Caco-2 (cell line): ENCODE measurements around the gene TJAP1. TPM values are rescaled to one million over a fixed set of nuclear protein-coding genes. Genes with fewer than 3 reads are reported as not detected.

Source experiments
- BruUV-seq: library from RNA; stranded (reverse); fragments of 400-500 nt; replicated peaks from 2 replicates; lab custom pipeline; 2021; lab: Mats Ljungman, UMichigan
- CTCF ChIA-PET: fragments of 300-600 bp; sonication (Branson Sonifier 250); formaldehyde crosslinking; loops from one replicate; lab custom pipeline; 2022; ENCODE audit warnings: antibody characterized with exemption; lab: Charles Lee
- POLR2A ChIA-PET: fragments of 300-600 bp; sonication (Branson Sonifier 250); formaldehyde crosslinking; loops from one replicate; lab custom pipeline; 2022; ENCODE audit warnings: antibody characterized with exemption; lab: Charles Lee
- DNase-seq, 2 experiments: peaks; one replicate each; pipeline versions ENCODE4 v3.0.0 to v3.0.0-alpha.2; 2020 to 2022
- H3K27me3 ChIP-seq: replicated peaks from 2 replicates; pipeline ENCODE4 v1.6.0; 2011; ENCODE audit warnings: low read length; ENCODE audit not compliant: control insufficient read depth, insufficient read depth
- H3K36me3 ChIP-seq: 2 replicates; pipeline ENCODE4 v1.5.1; 2011; ENCODE audit warnings: low read length; ENCODE audit not compliant: control insufficient read depth, insufficient read depth
- H3K4me1 ChIP-seq: fragments of 250-450 bp; sonication (Bioruptor Pico); 2 replicates; pipeline ENCODE4 v1.5.1; 2020; ENCODE audit warnings: mild to moderate bottlenecking
- H3K4me3 ChIP-seq: 2 replicates; pipeline ENCODE4 v1.5.1; 2011; ENCODE audit warnings: low read depth, mild to moderate bottlenecking, control low read depth, low read length
- H3K9me3 ChIP-seq: fragments of 250-450 bp; sonication (Bioruptor Pico); 2 replicates; pipeline ENCODE4 v1.5.1; 2020; ENCODE audit warnings: mild to moderate bottlenecking, moderate library complexity
- H3K27ac Mint-ChIP-seq: one replicate; pipeline ENCODE4 v1.8.0; 2022; ENCODE audit warnings: mixed read lengths; ENCODE audit not compliant: unreplicated experiment
- H3K27me3 Mint-ChIP-seq: one replicate; pipeline ENCODE4 v1.8.0; 2022; ENCODE audit warnings: mixed read lengths; ENCODE audit not compliant: insufficient read depth, unreplicated experiment
- H3K36me3 Mint-ChIP-seq: one replicate; pipeline ENCODE4 v1.8.0; 2022; ENCODE audit warnings: mild to moderate bottlenecking, mixed read lengths; ENCODE audit not compliant: insufficient read depth, unreplicated experiment
- H3K4me1 Mint-ChIP-seq: one replicate; pipeline ENCODE4 v1.8.0; 2022; ENCODE audit warnings: low read depth, mixed read lengths; ENCODE audit not compliant: unreplicated experiment
- H3K4me3 Mint-ChIP-seq: one replicate; pipeline ENCODE4 v1.8.0; 2022; ENCODE audit warnings: mild to moderate bottlenecking, moderate library complexity, mixed read lengths; ENCODE audit not compliant: unreplicated experiment
- H3K9me3 Mint-ChIP-seq: one replicate; pipeline ENCODE4 v1.8.0; 2022; ENCODE audit warnings: mixed read lengths; ENCODE audit not compliant: unreplicated experiment
- intact Hi-C: fragments of 100-400 bp; cut with micrococcal nuclease; formaldehyde crosslinking; loops from one replicate; pipeline ENCODE4 v1.10.0; 2022; ENCODE audit not compliant: unreplicated experiment
- total RNA-seq: library from RNA; stranded (reverse); gene quantifications from 2 replicates; pipeline ENCODE4 v1.2.3, GENCODE V29; 2022
- TF ChIP-seq, protein P1 (sequence below), 2 experiments: fragments of 200-600 bp in 1 of 2; IDR thresholded peaks; 1 replicate in 1 of 2; 2 replicates in 1 of 2; pipeline versions ENCODE4 v1.5.1 to v1.8.0; 2011 to 2022; ENCODE audit warnings: antibody characterized with exemption in 1 of 2, control low read depth in 1 of 2, inconsistent platforms in 1 of 2, low read depth in 1 of 2, low read length in 1 of 2, mild to moderate bottlenecking in 1 of 2, moderate library complexity in 1 of 2; ENCODE audit not compliant: insufficient read depth in 1 of 2, severe bottlenecking in 1 of 2, unreplicated experiment in 1 of 2

Gene TJAP1
- total RNA-seq, 1 experiment from 2014 or later, result 34.0 TPM

DNA sequence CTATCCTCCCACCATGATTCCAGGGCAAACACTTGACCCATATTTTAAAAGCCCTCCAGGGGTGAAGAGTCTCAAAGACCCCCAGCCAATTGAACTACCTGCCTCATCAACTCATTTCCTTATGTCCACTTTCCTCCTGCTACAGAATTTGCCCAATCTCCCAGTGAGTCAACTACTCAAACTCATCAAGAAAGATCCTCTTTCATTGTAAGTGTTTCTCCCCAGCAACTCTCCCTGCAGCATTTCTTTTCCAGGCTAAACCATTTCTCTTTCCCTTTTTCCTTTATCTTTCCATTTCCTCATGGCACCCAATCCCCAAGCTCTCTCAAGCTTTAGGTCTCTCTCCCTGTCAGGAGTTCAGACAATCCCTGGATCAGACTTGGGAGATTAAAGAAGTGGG lies 23.5 kb upstream of the TJAP1 start:
- H3K4me3 Mint-ChIP-seq, result peak overlapping the region; percentile 78
- CTCF ChIA-PET, result interaction anchor here (5.5 kb wide), 1 partner anchor 43 kb away, joined by 19 read pairs; no protein-coding TSS in a partner anchor
- intact Hi-C loops, result loop anchor here (1.0 to 2.0 kb wide), 3 partner anchors 42 to 67 kb away; no protein-coding TSS in a partner anchor
- POLR2A ChIA-PET, result no interaction called here
- H3K4me1 Mint-ChIP-seq, result no peaks in the 10 kb centered on the region
- Histone ChIP-seq H3K36me3 (no peaks in the 10 kb centered on the region), H3K4me1 (peaks cover 7% of the 10 kb centered on the region; the same call in 1 of the 2 replicates), H3K27me3 (no peaks in the 10 kb centered on the region), H3K9me3 (no peaks in the 10 kb centered on the region), H3K4me3 (no peak overlapping the region)
- H3K9me3 Mint-ChIP-seq, result no peaks in the 10 kb centered on the region
- no peaks in the 10 kb centered on the region for H3K27me3 Mint-ChIP-seq
- DNase-seq, result no peak
- H3K27ac Mint-ChIP-seq, result no peak overlapping the region
- TF ChIP-seq, protein P1, sequence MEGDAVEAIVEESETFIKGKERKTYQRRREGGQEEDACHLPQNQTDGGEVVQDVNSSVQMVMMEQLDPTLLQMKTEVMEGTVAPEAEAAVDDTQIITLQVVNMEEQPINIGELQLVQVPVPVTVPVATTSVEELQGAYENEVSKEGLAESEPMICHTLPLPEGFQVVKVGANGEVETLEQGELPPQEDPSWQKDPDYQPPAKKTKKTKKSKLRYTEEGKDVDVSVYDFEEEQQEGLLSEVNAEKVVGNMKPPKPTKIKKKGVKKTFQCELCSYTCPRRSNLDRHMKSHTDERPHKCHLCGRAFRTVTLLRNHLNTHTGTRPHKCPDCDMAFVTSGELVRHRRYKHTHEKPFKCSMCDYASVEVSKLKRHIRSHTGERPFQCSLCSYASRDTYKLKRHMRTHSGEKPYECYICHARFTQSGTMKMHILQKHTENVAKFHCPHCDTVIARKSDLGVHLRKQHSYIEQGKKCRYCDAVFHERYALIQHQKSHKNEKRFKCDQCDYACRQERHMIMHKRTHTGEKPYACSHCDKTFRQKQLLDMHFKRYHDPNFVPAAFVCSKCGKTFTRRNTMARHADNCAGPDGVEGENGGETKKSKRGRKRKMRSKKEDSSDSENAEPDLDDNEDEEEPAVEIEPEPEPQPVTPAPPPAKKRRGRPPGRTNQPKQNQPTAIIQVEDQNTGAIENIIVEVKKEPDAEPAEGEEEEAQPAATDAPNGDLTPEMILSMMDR (IDR thresholded peaks at IDR 0.05; ENCODE audit: insufficient read depth in 1 of 2, low read depth in 1 of 2, low read length in 1 of 2, severe bottlenecking in 1 of 2, unreplicated experiment in 1 of 2), result no peak
- H3K36me3 Mint-ChIP-seq, result peaks cover 14% of the 10 kb centered on the region
- BruUV-seq, result no TSS peak

DNA sequence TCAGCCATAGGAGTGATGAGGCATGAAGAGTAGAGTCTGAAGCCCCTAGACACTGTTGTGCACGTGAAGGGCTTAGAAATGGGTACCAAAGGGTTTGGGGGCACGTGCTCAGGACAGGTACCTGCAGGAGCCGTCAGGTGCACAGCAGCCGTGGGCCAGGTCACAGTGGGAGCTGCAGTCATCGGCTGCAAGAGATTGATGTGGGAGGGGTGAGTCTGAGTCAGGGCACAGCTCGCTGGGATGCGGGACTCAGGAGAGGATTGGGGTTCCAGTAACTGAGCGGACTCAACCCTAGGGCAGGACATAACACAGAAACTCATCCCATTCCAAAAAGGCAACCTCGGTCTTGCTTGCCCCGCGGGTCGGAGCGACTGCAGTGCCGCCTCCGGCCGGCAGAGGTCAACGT lies 23.1 kb upstream of the TJAP1 start:
- POLR2A ChIA-PET, result no interaction called here
- H3K27me3 ChIP-seq, result no peaks in the 10 kb centered on the region
- no peak overlapping the region for H3K27ac Mint-ChIP-seq
- H3K9me3 Mint-ChIP-seq, result no peaks in the 10 kb centered on the region
- peaks cover 14% of the 10 kb centered on the region for H3K36me3 Mint-ChIP-seq
- DNase-seq, result no peak
- peak overlapping the region; percentile 78 for H3K4me3 Mint-ChIP-seq
- no TSS peak for BruUV-seq
- H3K9me3 ChIP-seq, result no peaks in the 10 kb centered on the region
- no peaks in the 10 kb centered on the region for H3K27me3 Mint-ChIP-seq
- H3K4me1 ChIP-seq, result peaks cover 7% of the 10 kb centered on the region; the same call in 1 of the 2 replicates
- no peaks in the 10 kb centered on the region for H3K4me1 Mint-ChIP-seq
- H3K36me3 ChIP-seq, result no peaks in the 10 kb centered on the region
- intact Hi-C loops, result loop anchor here (1.0 to 2.0 kb wide), 3 partner anchors 42 to 67 kb away; no protein-coding TSS in a partner anchor
- CTCF ChIA-PET, result interaction anchor here (1.0 to 5.5 kb wide), 2 partner anchors 42 to 58 kb away, joined by 4 to 19 read pairs; no protein-coding TSS in a partner anchor
- TF ChIP-seq, protein P1 (IDR thresholded peaks at IDR 0.05; ENCODE audit: insufficient read depth in 1 of 2, low read depth in 1 of 2, low read length in 1 of 2, severe bottlenecking in 1 of 2, unreplicated experiment in 1 of 2), result peak; percentile 89 to 95
- H3K4me3 ChIP-seq, result peak overlapping the region; percentile 62

DNA sequence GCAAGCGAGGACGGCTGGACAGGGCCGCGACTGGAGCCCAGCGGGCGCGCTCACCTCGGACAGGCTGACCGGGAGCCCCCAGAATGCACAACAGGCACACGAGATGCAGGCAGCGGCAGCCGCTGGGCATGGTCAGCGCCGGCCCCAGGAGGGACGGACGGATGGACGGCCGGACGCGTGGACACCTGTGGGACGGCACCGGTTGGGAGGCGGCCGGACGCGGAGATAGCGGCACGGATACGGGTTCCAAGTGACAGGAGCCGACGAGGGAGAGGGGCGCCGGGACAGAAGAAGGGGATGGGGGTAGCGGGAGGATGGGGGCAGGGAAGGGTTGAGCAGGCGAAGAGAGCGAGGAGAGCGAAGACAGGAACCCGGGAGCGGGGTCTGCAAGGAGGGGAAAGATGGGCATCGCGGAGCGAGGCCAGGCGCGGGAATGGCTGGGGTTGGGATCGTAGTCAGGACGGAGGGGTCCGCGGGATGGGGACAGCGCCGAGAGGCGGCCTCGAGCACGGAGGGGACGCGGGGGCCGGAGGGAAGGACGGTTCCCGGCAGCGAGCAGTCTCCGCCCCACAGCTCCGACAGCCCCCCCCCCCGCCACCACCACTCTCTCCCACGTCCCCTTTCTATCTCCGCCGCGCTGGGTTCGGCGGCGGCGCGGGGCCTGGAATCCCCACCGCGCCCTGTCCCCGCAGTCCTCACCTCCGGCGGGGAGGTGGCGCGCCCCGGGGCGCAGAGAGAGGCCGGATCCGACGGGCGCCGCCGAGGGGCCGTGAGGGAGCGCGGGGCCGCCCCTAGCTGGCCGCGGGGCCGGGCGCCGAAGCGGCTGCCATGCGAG lies 22.5 kb upstream of the TJAP1 start:
- Mint-ChIP-seq H3K27ac (no peak overlapping the region), H3K9me3 (no peaks in the 10 kb centered on the region), H3K27me3 (no peaks in the 10 kb centered on the region), H3K36me3 (peaks cover 14% of the 10 kb centered on the region), H3K4me1 (no peaks in the 10 kb centered on the region), H3K4me3 (peak overlapping the region; percentile 78)
- Histone ChIP-seq H3K9me3 (no peaks in the 10 kb centered on the region), H3K4me1 (peaks cover 7% of the 10 kb centered on the region; the same call in 1 of the 2 replicates), H3K36me3 (no peaks in the 10 kb centered on the region), H3K27me3 (no peaks in the 10 kb centered on the region), H3K4me3 (peak overlapping the region; percentile 62)
- TF ChIP-seq, protein P1 (IDR thresholded peaks at IDR 0.05; ENCODE audit: insufficient read depth in 1 of 2, low read depth in 1 of 2, low read length in 1 of 2, severe bottlenecking in 1 of 2, unreplicated experiment in 1 of 2), result no peak
- ChIA-PET POLR2A (interaction anchor here (0.5 kb wide), 1 partner anchor 22 kb away, joined by 4 read pairs; the partner anchor contains the start of gene TJAP1), CTCF (interaction anchor here (0.6 to 5.5 kb wide), 7 partner anchors 42 to 193 kb away, joined by 3 to 19 read pairs (median 4); no protein-coding TSS in a partner anchor)
- intact Hi-C loops, result loop anchor here (1.0 to 2.0 kb wide), 3 partner anchors 41 to 68 kb away; no protein-coding TSS in a partner anchor
- peak; percentile 78 to 89 for DNase-seq
- BruUV-seq, result no TSS peak
